HepG2 (cell line): Measurements from ENCODE around the gene ATRN. TPM values are rescaled to one million over a fixed set of nuclear protein-coding genes. Genes with fewer than 3 reads are reported as not detected.
"Not testable (repeated sequence)": the region's sequence is repeated elsewhere in the genome, so short reads cannot be mapped to it uniquely, and the experiment has no call there.

Experiments used
- ATAC-seq: fragments of 200-7000 bp; cut with Tn5 transposase; 3 replicates; pipeline ENCODE4 v1.9.1; 2020; ENCODE audit warnings: mild to moderate bottlenecking, moderate library complexity
- BruUV-seq: library from RNA; stranded (reverse); fragments of 400-500 nt; replicated peaks from 2 replicates; lab custom pipeline; 2021; lab: Mats Ljungman, UMichigan
- CTCF ChIA-PET: fragments of 300-600 bp; formaldehyde crosslinking; extraction: SDS; loops from one replicate; lab custom pipeline; 2021; ENCODE audit warnings: low total read pairs, inconsistent platforms, low intra/inter-chr PET ratio; lab: Yijun Ruan, JAX
- POLR2A ChIA-PET: fragments of 350-600 bp; sonication (Branson Sonifier 250); formaldehyde crosslinking; loops from one replicate; lab custom pipeline; 2020; ENCODE audit warnings: antibody characterized with exemption, inconsistent platforms; lab: Yijun Ruan, JAX
- DNase-seq: peaks from one replicate; pipeline ENCODE4 v3.0.0-alpha.2; 2015; ENCODE audit warnings: low spot score
- FAIRE-seq: peaks from 3 replicates; lab custom pipeline; 2011; peaks lifted over from hg19 to GRCh38; lab: Jason Lieb, UNC
- H2AFZ ChIP-seq: one replicate; pipeline ENCODE4 v1.6.1; 2011; ENCODE audit warnings: low read length, inconsistent platforms
- H3K27ac ChIP-seq: fragments of 300-600 bp; 3 replicates; pipeline ENCODE4 v1.8.0; 2011; ENCODE audit warnings: mixed run types, mild to moderate bottlenecking, mixed read lengths, low read length, inconsistent platforms; ENCODE audit not compliant: insufficient read depth; ENCODE audit errors: extremely low read length
- H3K27me3 ChIP-seq, 2 experiments: fragments of 200-600 bp in 1 of 2; 2 replicates in 1 of 2; 3 replicates in 1 of 2; pipeline versions ENCODE4 v1.6.0 to v1.8.0; 2011; ENCODE audit warnings: low read length in 2 of 2, mild to moderate bottlenecking in 2 of 2, moderate library complexity in 2 of 2, inconsistent platforms in 1 of 2; ENCODE audit not compliant: insufficient read depth in 2 of 2, control insufficient read depth in 1 of 2
- H3K36me3 ChIP-seq, 2 experiments: fragments of 200-600 bp in 1 of 2; replicated peaks in 1 of 2; 2 replicates in 1 of 2; 3 replicates in 1 of 2; pipeline versions ENCODE4 v1.5.1 to v1.8.0; 2011; ENCODE audit warnings: low read length in 2 of 2, inconsistent platforms in 1 of 2; ENCODE audit not compliant: insufficient read depth in 2 of 2, control insufficient read depth in 1 of 2
- H3K4me1 ChIP-seq: 2 replicates; pipeline ENCODE4 v1.5.1; 2012; ENCODE audit warnings: low read length, inconsistent platforms; ENCODE audit not compliant: insufficient read depth
- H3K4me2 ChIP-seq: 2 replicates; pipeline ENCODE4 v1.6.0; 2011; ENCODE audit warnings: low read depth, low read length, inconsistent platforms
- H3K4me3 ChIP-seq, 3 experiments: fragments of 200-600 bp in 1 of 3; sonication (generic), shearing (Covaris generic) in 1 of 3; replicated peaks in 1 of 3; 2 replicates each; pipeline ENCODE4 v1.5.1; 2011 to 2016; ENCODE audit warnings: low read length in 3 of 3, inconsistent platforms in 2 of 3, low read depth in 2 of 3, mild to moderate bottlenecking in 2 of 3, control low read depth in 1 of 3, mixed read lengths in 1 of 3; ENCODE audit not compliant: insufficient read depth in 1 of 3
- H3K79me2 ChIP-seq: one replicate; pipeline ENCODE4 v1.6.1; 2011; ENCODE audit warnings: low read length, inconsistent platforms; ENCODE audit not compliant: insufficient read depth
- H3K9ac ChIP-seq: 2 replicates; pipeline ENCODE4 v1.6.0; 2011; ENCODE audit warnings: mild to moderate bottlenecking, low read depth, low read length, inconsistent platforms; ENCODE audit not compliant: insufficient read depth
- H3K9me3 ChIP-seq: 2 replicates; pipeline ENCODE4 v1.5.1; 2012; ENCODE audit warnings: mild to moderate bottlenecking, low read length
- H4K20me1 ChIP-seq: 2 replicates; pipeline ENCODE4 v1.6.0; 2011; ENCODE audit warnings: inconsistent platforms, mild to moderate bottlenecking, low read length, moderate library complexity; ENCODE audit not compliant: insufficient read depth
- CHD4 ChIP-seq: fragments of 200-600 bp; sonication (generic); IDR thresholded peaks from 2 replicates; pipeline ENCODE4 v1.7.0; 2017; ENCODE audit warnings: mild to moderate bottlenecking, low read length, borderline replicate concordance
- HDAC2 ChIP-seq: sonication (generic); formaldehyde crosslinking; IDR thresholded peaks from 2 replicates; pipeline ENCODE4 v1.4.0; 2020; ENCODE audit warnings: missing genetic modification reagents
- LCORL ChIP-seq, 2 experiments: fragments of 450-650 bp in 1 of 2; sonication (generic) in 1 of 2; formaldehyde crosslinking in 1 of 2; IDR thresholded peaks; 2 replicates each; pipeline versions ENCODE4 v1.5.0 to v1.6.1; 2017 to 2020; ENCODE audit warnings: antibody characterized with exemption in 1 of 2, missing genetic modification reagents in 1 of 2
- MNT ChIP-seq: fragments of 450-650 bp; IDR thresholded peaks from 2 replicates; pipeline ENCODE4 v1.6.1; 2016
- MZF1 ChIP-seq: sonication (generic); formaldehyde crosslinking; IDR thresholded peaks from 2 replicates; pipeline ENCODE4 v1.8.1; 2023; ENCODE audit warnings: mild to moderate bottlenecking, missing genetic modification reagents, borderline replicate concordance
- PLRG1 ChIP-seq: fragments of 450-650 bp; conservative IDR thresholded peaks from 2 replicates; pipeline ENCODE4 v1.6.1; 2016
- PRDM4 ChIP-seq: sonication (generic); formaldehyde crosslinking; IDR thresholded peaks from 2 replicates; pipeline ENCODE4 v1.9.0; 2021; ENCODE audit warnings: missing genetic modification reagents, borderline replicate concordance
- RFX1 ChIP-seq: fragments of 450-650 bp; IDR thresholded peaks from 2 replicates; pipeline ENCODE4 v1.6.1; 2017
- SKIL ChIP-seq: sonication (generic); formaldehyde crosslinking; IDR thresholded peaks from 2 replicates; pipeline ENCODE4 v1.8.0; 2022; ENCODE audit warnings: missing genetic modification reagents, mild to moderate bottlenecking, moderate library complexity, borderline replicate concordance
- ZBTB7A ChIP-seq: sonication (generic); formaldehyde crosslinking; IDR thresholded peaks from 2 replicates; pipeline ENCODE4 v1.8.0; 2022; ENCODE audit warnings: mild to moderate bottlenecking, missing genetic modification reagents
- ZNF292 ChIP-seq: sonication (generic); formaldehyde crosslinking; IDR thresholded peaks from 2 replicates; pipeline ENCODE4 v1.8.1; 2022; ENCODE audit warnings: mild to moderate bottlenecking, low read depth, missing genetic modification reagents, borderline replicate concordance
- ZNF296 ChIP-seq: sonication (generic); formaldehyde crosslinking; conservative IDR thresholded peaks from 2 replicates; pipeline ENCODE4 v1.5.0; 2020; ENCODE audit warnings: mild to moderate bottlenecking, missing genetic modification reagents
- ZNF564 ChIP-seq: sonication (generic); formaldehyde crosslinking; IDR thresholded peaks from 2 replicates; pipeline ENCODE4 v1.8.1; 2023; ENCODE audit warnings: mild to moderate bottlenecking, missing genetic modification reagents
- WGBS: methylation state at CpG from one replicate; pipeline ENCODE4 v1.1.6; 2017; ENCODE audit warnings: low lambda C conversion rate; 5-methylcytosine and 5-hydroxymethylcytosine counted together
- in situ Hi-C: cut with HindIII; loops from 2 replicates; pipeline ENCODE4 v1.10.0; 2017; ENCODE audit warnings: low pct_unique_long_range_greater_than_20kb; ENCODE audit not compliant: extremely low pct_ligation_motif_present
- intact Hi-C: fragments of 100-400 bp; cut with micrococcal nuclease; formaldehyde crosslinking; loops from one replicate; pipeline ENCODE4 v1.10.0; 2022; ENCODE audit not compliant: unreplicated experiment
- polyA plus RNA-seq, 8 experiments: library from polyadenylated mRNA; depleted of rRNA in 3 of 8; stranded (reverse) in 7 of 8; unstranded in 1 of 8; fragments of >200 nt; fragmentation: Illumina TruSeq in 4 of 8; extraction: Trizol in 4 of 8; gene quantifications; 2 replicates each; pipeline versions ENCODE4 v1.2.1 to v1.2.3, GENCODE V29; 2011 to 2016; ENCODE audit warnings: low read depth in 4 of 8, missing spikeins in 1 of 8, mixed read lengths in 1 of 8; ENCODE audit not compliant: insufficient read depth in 1 of 8
- total RNA-seq, 5 experiments: library from RNA; depleted of rRNA; stranded (reverse); fragments of >200 nt; fragmentation: Illumina TruSeq; extraction: Trizol; gene quantifications; 2 replicates each; pipeline ENCODE4 v1.2.3, GENCODE V29; 2016; ENCODE audit warnings: low read depth in 1 of 5

ATRN gene
- total and polyA plus RNA-seq, 2 of the 13 experiments (the other 11 are each of a cell fraction or from before 2014, with no cell fraction given), result 44.2 to 81.1 TPM

DNA sequence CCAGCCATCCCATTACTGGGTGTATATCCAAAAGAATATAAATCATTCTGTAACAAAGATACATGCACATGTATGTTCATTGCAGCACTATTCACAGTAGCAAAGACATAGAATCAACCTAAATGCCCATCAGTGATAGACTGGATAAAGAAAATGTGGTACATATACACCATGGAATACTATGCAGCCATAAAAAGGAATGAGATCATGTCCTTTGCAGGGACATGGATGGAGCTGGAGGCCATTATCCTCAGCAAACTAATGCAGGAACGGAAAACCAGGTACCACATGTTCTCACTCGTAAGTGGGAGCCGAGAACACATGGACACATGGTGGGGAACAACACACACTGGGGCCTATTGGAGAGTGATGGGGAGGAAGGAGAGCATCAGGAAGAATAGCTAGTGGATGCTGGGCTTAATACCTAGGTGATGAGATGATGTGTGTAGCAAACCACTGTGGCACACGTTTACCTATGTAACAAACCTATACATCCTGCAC lies 134.6 kb downstream of the ATRN start:
- in situ Hi-C loops, DNase-seq, FAIRE-seq, H3K79me2 ChIP-seq, H3K27me3 ChIP-seq, H3K4me2 ChIP-seq, BruUV-seq, intact Hi-C loops, H4K20me1 ChIP-seq, H3K27ac ChIP-seq, H3K9me3 ChIP-seq, CTCF ChIA-PET, POLR2A ChIA-PET, H3K4me1 ChIP-seq, H3K4me3 ChIP-seq, H2AFZ ChIP-seq, ATAC-seq, H3K9ac ChIP-seq: not testable (repeated sequence)
- TF ChIP-seq MNT, result peak; percentile 92
- 95% methylated on average over 4 of the region's 4 CpGs for WGBS
- H3K36me3 ChIP-seq, result peaks cover 13 to 31% of the 10 kb centered on the region in 2 experiments; a peak in 4 of 5 replicates

DNA sequence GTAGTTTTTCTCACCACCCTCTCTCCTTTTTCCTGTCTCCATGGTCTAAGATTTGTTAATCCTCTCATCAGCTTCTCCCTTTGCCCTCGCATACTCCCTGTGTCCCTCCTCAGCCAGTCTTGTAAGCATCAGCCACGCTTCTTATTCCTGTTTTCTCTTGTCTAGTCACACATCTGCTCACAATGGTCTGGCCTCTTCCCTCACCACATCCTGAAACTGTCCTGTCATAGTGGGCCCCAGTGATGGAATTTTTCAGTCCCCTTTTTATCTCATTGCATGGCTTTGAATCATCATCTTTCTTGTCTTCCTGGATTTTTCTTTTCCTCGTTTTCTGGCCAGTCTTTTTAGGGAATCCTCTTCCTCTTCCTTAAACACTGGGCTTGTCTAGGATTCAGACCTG lies 135.2 kb downstream of the ATRN start:
- Histone ChIP-seq H3K27me3 (no peaks in the 10 kb centered on the region), H3K79me2 (no peaks in the 10 kb centered on the region), H3K27ac (no peak overlapping the region), H3K9ac (no peak overlapping the region), H3K4me2 (no peak overlapping the region), H3K9me3 (no peaks in the 10 kb centered on the region), H2AFZ (no peak overlapping the region), H3K4me1 (no peaks in the 10 kb centered on the region), H4K20me1 (no peaks in the 10 kb centered on the region), H3K4me3 (no peak overlapping the region), H3K36me3 (peaks cover 13 to 28% of the 10 kb centered on the region in 2 experiments; a peak in 4 of 5 replicates)
- no TSS peak for BruUV-seq
- TF ChIP-seq HDAC2 (CRISPR knock-in tag), result no peak
- no peak for TF ChIP-seq MZF1 (CRISPR knock-in tag)
- TF ChIP-seq ZNF292 (CRISPR knock-in tag), result no peak
- no peak for TF ChIP-seq ZNF564
- no peak for TF ChIP-seq ZNF296 (CRISPR knock-in tag)
- no peak for TF ChIP-seq CHD4
- no peak for TF ChIP-seq SKIL (CRISPR knock-in tag)
- TF ChIP-seq RFX1, result no peak
- TF ChIP-seq PLRG1, result no peak
- TF ChIP-seq PRDM4, result no peak
- no peak for TF ChIP-seq ZBTB7A (CRISPR knock-in tag)
- no peak for TF ChIP-seq LCORL (IDR thresholded peaks at IDR 0.05)
- TF ChIP-seq LCORL (CRISPR knock-in tag; IDR thresholded peaks at IDR 0.05), result no peak
- FAIRE-seq, result no peak
- in situ Hi-C loops (no loop called here), intact Hi-C loops (no loop called here)
- no peak for DNase-seq
- ChIA-PET POLR2A (no interaction called here), CTCF (no interaction called here)
- no peak for ATAC-seq
- WGBS, result 78% methylated on average over 3 of the region's 3 CpGs
